Activated CD8-positive, alpha-beta memory T cell treated with anti-CD3 and anti-CD28 coated beads, Interleukin-2, amount 10 ng/mL, durations not matched to agents 7 days and 5 days (primary cell): ENCODE measurements around the gene TUBB6. TPM values are rescaled to one million over a fixed set of nuclear protein-coding genes. Genes with fewer than 3 reads are reported as not detected.

Experiments
- ATAC-seq: fragments of 150-1000 bp; cut with Tn5 transposase; one replicate; pipeline ENCODE4 v1.10.0; 2021; ENCODE audit warnings: moderate library complexity
- CTCF ChIA-PET: fragments of 350-600 bp; sonication (Branson Sonifier 250); formaldehyde crosslinking; loops from one replicate; lab custom pipeline; 2021; ENCODE audit warnings: antibody characterized with exemption; lab: Charles Lee
- DNase-seq: peaks from one replicate; pipeline ENCODE4 v3.0.0-alpha.2; 2020
- H3K27ac Mint-ChIP-seq: one replicate; pipeline ENCODE4 v1.8.0; 2021; ENCODE audit warnings: mild to moderate bottlenecking, mixed read lengths
- H3K27me3 Mint-ChIP-seq: one replicate; pipeline ENCODE4 v1.8.0; 2021; ENCODE audit warnings: mixed read lengths
- H3K36me3 Mint-ChIP-seq: one replicate; pipeline ENCODE4 v1.8.0; 2021; ENCODE audit warnings: mild to moderate bottlenecking, mixed read lengths
- H3K4me1 Mint-ChIP-seq: one replicate; pipeline ENCODE4 v1.8.0; 2021; ENCODE audit warnings: mixed read lengths
- H3K4me3 Mint-ChIP-seq: one replicate; pipeline ENCODE4 v1.8.0; 2021; ENCODE audit warnings: mild to moderate bottlenecking, moderate library complexity, mixed read lengths
- H3K9me3 Mint-ChIP-seq: one replicate; pipeline ENCODE4 v1.8.0; 2022; ENCODE audit warnings: low read depth, mixed read lengths
- total RNA-seq, 2 experiments: library from RNA; stranded (reverse); gene quantifications; one replicate each; pipeline ENCODE4 v1.2.3, GENCODE V29; 2021

TUBB6 gene
- total RNA-seq, 2 experiments from 2014 or later, result 14.7 to 39.0 TPM

GRCh38 chr18:12327510-12328178 is 19.6 kb downstream of the TUBB6 start:
- Mint-ChIP-seq H3K4me1 (peaks cover 16% of the 10 kb centered on the region), H3K27me3 (no peaks in the 10 kb centered on the region), H3K27ac (no peak overlapping the region), H3K9me3 (no peaks in the 10 kb centered on the region), H3K4me3 (no peak overlapping the region), H3K36me3 (peaks cover 40% of the 10 kb centered on the region)
- CTCF ChIA-PET, result interaction anchor here (0.5 to 3.7 kb wide), 26 partner anchors 9 to 810 kb away, joined by 3 to 14 read pairs (median 4); partner anchors contain the start of genes AFG3L2, CEP76, PRELID3A and PSMG2
- DNase-seq (peak; percentile 85), ATAC-seq (peak; percentile 92)

- CTCF ChIA-PET, result interaction anchor here (0.5 to 3.7 kb wide), 26 partner anchors 8 to 809 kb away, joined by 3 to 14 read pairs (median 4); partner anchors contain the start of genes AFG3L2, CEP76, PRELID3A and PSMG2
- Mint-ChIP-seq H3K9me3 (no peaks in the 10 kb centered on the region), H3K4me1 (peaks cover 16% of the 10 kb centered on the region), H3K36me3 (peaks cover 40% of the 10 kb centered on the region), H3K4me3 (no peak overlapping the region), H3K27ac (no peak overlapping the region), H3K27me3 (no peaks in the 10 kb centered on the region)
- no peak for DNase-seq
- no peak for ATAC-seq
These were observed 20.3 kb downstream of the TUBB6 start for GRCh38 chr18:12328179-12328823.

DNA sequence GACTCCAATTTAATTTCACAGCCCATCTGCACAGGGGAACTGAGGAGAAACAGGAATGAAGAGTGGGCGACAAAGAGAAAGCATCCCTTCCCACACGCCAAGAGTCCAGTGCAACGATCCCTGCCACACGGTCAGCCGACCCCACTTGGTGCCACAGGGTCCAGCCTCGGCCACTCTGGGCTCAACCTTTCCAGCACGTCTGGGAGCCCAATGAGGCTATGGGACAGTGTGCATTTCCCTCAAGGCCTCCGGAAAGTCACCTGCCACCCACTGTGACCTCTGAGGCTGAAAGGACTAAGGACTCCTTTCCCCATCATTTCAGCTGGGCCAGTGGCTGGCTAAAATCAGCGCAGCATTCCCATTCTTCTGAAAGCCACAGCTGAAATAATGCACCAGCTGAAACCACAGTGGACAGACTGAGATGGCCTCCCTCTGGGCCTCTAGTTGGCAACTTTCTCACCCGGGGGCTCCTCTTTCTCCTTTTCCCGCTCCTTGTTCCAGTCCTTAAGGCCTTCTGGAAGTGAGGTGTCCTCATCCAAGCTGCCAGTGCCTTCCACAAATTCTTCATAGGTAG is 21.2 kb downstream of the TUBB6 start:
- H3K27ac Mint-ChIP-seq, result no peak overlapping the region
- DNase-seq (no peak), ATAC-seq (no peak)
- H3K27me3 Mint-ChIP-seq, result no peaks in the 10 kb centered on the region
- H3K36me3 Mint-ChIP-seq, result peaks cover 44% of the 10 kb centered on the region
- H3K9me3 Mint-ChIP-seq, result no peaks in the 10 kb centered on the region
- H3K4me1 Mint-ChIP-seq, result peaks cover 16% of the 10 kb centered on the region
- CTCF ChIA-PET, result interaction anchor here (1.3 to 3.7 kb wide), 7 partner anchors 12 to 57 kb away, joined by 4 to 14 read pairs (median 7); partner anchors contain the start of genes AFG3L2 and TUBB6
- no peak overlapping the region for H3K4me3 Mint-ChIP-seq

- CTCF ChIA-PET, result interaction anchor here (3.7 kb wide), 1 partner anchor 13 kb away, joined by 14 read pairs; no protein-coding TSS in a partner anchor
These were observed 22.7 kb downstream of the TUBB6 start for GRCh38 chr18:12330766-12331165.

DNA sequence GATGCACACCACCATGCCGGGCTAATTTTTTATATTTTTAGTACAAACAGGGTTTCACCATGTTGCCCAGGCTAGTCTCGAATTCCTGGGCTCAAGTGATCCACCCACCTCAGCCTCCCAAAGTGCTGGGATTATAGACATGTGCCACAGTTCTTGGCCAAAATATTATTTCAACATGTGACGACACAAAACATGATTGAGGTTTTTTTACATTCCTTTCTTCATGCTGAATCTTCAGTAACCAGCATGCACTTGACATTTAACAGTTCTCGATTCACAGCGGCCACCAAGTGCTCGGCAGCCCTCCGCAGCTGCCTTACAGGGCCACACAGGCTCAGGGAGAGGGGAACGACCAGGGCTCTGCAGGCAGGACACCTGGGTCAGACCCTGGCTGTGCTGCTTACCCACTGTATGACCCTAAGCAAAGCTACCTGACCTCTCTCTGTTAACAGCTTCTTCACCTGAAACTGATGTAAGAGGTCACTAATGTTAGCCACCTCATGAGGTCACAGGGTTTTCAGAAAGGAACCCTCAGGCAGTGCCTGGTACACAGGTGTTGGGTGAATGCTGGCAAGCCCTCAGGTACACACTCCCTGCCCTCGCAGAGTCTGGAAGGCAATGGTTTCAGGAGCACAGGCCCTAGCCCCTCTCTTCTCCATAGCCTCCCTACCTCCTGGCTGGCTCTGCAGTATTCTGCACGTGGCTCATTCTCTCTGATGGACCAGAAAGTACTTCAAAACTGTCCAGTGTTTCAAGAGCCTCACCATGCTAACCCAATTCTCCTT is 25.7 kb downstream of the TUBB6 start:
- ATAC-seq, result no peak
- peak; percentile 39 for DNase-seq
- H3K9me3 Mint-ChIP-seq, result no peaks in the 10 kb centered on the region
- H3K27me3 Mint-ChIP-seq, result no peaks in the 10 kb centered on the region
- peaks cover 27% of the 10 kb centered on the region for H3K36me3 Mint-ChIP-seq
- H3K4me3 Mint-ChIP-seq, result no peak overlapping the region
- no peaks in the 10 kb centered on the region for H3K4me1 Mint-ChIP-seq
- CTCF ChIA-PET, result interaction anchor here (0.8 kb wide), 1 partner anchor 62 kb away, joined by 3 read pairs; no protein-coding TSS in a partner anchor
- H3K27ac Mint-ChIP-seq, result no peak overlapping the region

More at GRCh38 chr18:12330766-12331165, 22.7 kb downstream of the TUBB6 start:
- Mint-ChIP-seq H3K4me3 (no peak overlapping the region), H3K4me1 (peaks cover 16% of the 10 kb centered on the region), H3K27ac (peak overlapping the region; percentile 17), H3K9me3 (no peaks in the 10 kb centered on the region), H3K27me3 (no peaks in the 10 kb centered on the region), H3K36me3 (peaks cover 38% of the 10 kb centered on the region)
- ATAC-seq, result no peak
- no peak for DNase-seq

- Mint-ChIP-seq H3K4me1 (no peaks in the 10 kb centered on the region), H3K4me3 (no peak overlapping the region), H3K9me3 (no peaks in the 10 kb centered on the region), H3K36me3 (peaks cover 23% of the 10 kb centered on the region), H3K27me3 (no peaks in the 10 kb centered on the region), H3K27ac (no peak overlapping the region)
- CTCF ChIA-PET, result no interaction called here
- DNase-seq (no peak), ATAC-seq (no peak)
These were observed 26.3 kb downstream of the TUBB6 start for GRCh38 chr18:12334366-12334808.

DNA sequence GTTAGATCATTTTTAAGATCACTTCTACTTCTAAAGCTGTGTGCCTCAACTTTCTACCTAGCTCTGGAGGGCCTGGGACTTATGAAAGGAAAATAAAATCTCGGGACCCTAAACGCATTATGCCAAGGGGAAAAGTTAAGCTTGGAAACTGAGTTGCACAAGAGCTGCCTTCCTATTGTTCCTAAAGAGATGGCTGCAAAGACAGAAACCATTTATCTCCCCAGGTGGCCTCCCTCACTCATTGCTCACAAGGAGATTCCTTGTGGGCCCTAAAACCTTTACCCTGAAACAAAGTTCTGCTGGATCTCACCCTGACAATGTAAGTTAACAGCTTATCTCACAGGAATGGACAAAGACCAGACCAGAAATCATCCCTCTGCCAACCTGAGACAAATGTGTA is 26.8 kb downstream of the TUBB6 start:
- no peaks in the 10 kb centered on the region for H3K4me1 Mint-ChIP-seq
- CTCF ChIA-PET, result no interaction called here
- peaks cover 21% of the 10 kb centered on the region for H3K36me3 Mint-ChIP-seq
- no peak overlapping the region for H3K27ac Mint-ChIP-seq
- ATAC-seq (no peak), DNase-seq (peak; percentile 12)
- no peaks in the 10 kb centered on the region for H3K9me3 Mint-ChIP-seq
- no peaks in the 10 kb centered on the region for H3K27me3 Mint-ChIP-seq
- H3K4me3 Mint-ChIP-seq, result no peak overlapping the region

DNA sequence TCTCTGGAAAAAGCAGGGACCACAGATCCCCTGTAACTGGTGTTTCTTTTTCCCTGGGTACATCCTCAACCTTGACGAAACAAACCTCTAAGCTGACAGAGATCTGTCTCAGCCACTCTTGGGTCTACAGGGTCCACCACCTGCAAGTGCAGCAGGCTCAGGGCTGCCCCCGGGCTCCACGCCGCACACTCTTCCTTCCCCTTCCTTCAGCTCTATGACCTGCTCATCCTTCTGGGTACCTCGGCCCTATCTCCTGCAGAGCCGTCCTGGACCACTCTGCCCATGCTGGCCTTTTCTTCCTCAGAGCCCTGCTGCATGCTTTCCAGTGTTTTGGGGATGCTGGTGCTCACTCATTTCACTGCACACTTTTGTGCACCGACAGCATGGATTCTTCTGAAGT is 27.5 kb downstream of the TUBB6 start:
- Mint-ChIP-seq H3K4me1 (no peaks in the 10 kb centered on the region), H3K9me3 (no peaks in the 10 kb centered on the region), H3K27me3 (no peaks in the 10 kb centered on the region), H3K27ac (peak overlapping the region; percentile 45), H3K36me3 (peaks cover 21% of the 10 kb centered on the region), H3K4me3 (no peak overlapping the region)
- DNase-seq, result peak; percentile 26
- CTCF ChIA-PET, result interaction anchor here (1.9 kb wide), 1 partner anchor 8 kb away, joined by 8 read pairs; no protein-coding TSS in a partner anchor
- no peak for ATAC-seq

- H3K27me3 Mint-ChIP-seq, result no peaks in the 10 kb centered on the region
- H3K4me3 Mint-ChIP-seq, result no peak overlapping the region
- H3K27ac Mint-ChIP-seq, result no peak overlapping the region
- no peaks in the 10 kb centered on the region for H3K4me1 Mint-ChIP-seq
- peaks cover 21% of the 10 kb centered on the region for H3K36me3 Mint-ChIP-seq
- ATAC-seq, result no peak
- no peaks in the 10 kb centered on the region for H3K9me3 Mint-ChIP-seq
- CTCF ChIA-PET, result interaction anchor here (1.9 kb wide), 1 partner anchor 9 kb away, joined by 8 read pairs; no protein-coding TSS in a partner anchor
- DNase-seq, result peak; percentile 5
These were observed 28.2 kb downstream of the TUBB6 start for GRCh38 chr18:12336171-12336613.

- Mint-ChIP-seq H3K27ac (no peak overlapping the region), H3K27me3 (no peaks in the 10 kb centered on the region), H3K4me1 (no peaks in the 10 kb centered on the region), H3K36me3 (peaks cover 19% of the 10 kb centered on the region), H3K4me3 (no peak overlapping the region), H3K9me3 (no peaks in the 10 kb centered on the region)
- CTCF ChIA-PET, result interaction anchor here (1.9 kb wide), 1 partner anchor 9 kb away, joined by 8 read pairs; no protein-coding TSS in a partner anchor
- DNase-seq (no peak), ATAC-seq (no peak)
These were observed 28.8 kb downstream of the TUBB6 start for GRCh38 chr18:12336887-12337286.

DNA sequence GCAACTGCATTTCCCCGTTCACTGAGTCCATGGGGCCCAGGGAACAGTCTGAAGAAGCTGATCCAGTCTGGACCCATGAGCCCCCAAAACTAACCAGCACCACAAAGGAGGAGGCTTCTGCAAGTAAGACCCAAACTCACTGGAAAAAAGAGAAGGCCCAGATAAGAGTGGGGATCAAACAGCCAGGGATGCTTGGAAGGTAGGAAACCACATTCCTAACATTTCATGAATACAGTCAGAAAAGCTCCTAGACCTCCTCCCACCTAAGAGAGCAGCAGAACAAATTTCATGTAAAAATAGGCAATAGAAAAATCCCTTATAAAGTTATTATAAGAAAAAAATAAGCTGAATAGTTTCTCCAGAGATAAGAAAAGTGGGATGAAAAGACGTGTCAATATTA is 30.3 kb downstream of the TUBB6 start:
- no peaks in the 10 kb centered on the region for H3K9me3 Mint-ChIP-seq
- CTCF ChIA-PET, result interaction anchor here (1.6 kb wide), 1 partner anchor 11 kb away, joined by 5 read pairs; no protein-coding TSS in a partner anchor
- DNase-seq, result no peak
- no peak overlapping the region for H3K27ac Mint-ChIP-seq
- H3K4me1 Mint-ChIP-seq, result no peaks in the 10 kb centered on the region
- H3K27me3 Mint-ChIP-seq, result no peaks in the 10 kb centered on the region
- no peak overlapping the region for H3K4me3 Mint-ChIP-seq
- no peak for ATAC-seq
- peaks cover 29% of the 10 kb centered on the region for H3K36me3 Mint-ChIP-seq

DNA sequence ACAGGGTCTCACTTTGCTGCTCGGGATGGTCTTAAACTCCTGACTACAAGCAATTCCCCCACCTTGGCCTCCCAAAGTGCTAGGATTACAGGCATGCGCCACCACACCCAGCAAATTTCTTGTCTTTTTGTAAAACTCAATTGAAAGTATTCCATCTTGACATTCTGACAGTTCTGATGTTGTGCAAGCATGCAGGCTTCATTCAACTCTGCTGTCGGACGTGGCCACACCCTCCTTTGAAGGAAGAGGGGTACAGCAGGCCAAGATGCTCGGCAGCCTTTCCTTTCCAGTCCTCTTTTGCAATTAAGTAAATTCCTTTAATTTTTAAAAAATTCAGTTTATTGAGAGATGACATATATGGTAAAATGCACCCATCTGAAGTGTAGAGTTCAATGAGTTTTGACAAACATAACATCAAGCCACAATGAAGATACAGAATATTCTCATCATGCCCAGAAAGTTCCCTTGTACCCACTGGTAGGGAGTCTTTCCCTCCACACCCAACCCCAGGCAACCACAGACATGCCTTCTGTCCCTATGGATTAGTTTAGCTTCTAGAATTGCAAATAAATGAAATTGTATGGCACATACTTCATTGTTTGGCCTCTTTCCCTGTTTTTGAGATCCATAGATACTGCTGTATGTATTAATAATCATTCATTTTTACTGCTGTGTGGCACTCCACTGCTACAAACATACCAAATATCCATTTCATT is 33.1 kb downstream of the TUBB6 start:
- CTCF ChIA-PET, result interaction anchor here (0.6 kb wide), 2 partner anchors 9 to 351 kb away, joined by 3 to 4 read pairs; no protein-coding TSS in a partner anchor
- no peak for ATAC-seq
- no peak overlapping the region for H3K4me3 Mint-ChIP-seq

More for the DNA sequence above, 33.1 kb downstream of the TUBB6 start:
- Mint-ChIP-seq H3K4me1 (no peaks in the 10 kb centered on the region), H3K27me3 (no peaks in the 10 kb centered on the region), H3K27ac (no peak overlapping the region), H3K36me3 (peaks cover 30% of the 10 kb centered on the region), H3K9me3 (no peaks in the 10 kb centered on the region)
- DNase-seq, result no peak
